Myocyte (in vitro differentiated cells): ENCODE data around the gene MAPKAPK5. TPM values are rescaled to one million over a fixed set of nuclear protein-coding genes. Genes with fewer than 3 reads are reported as not detected.

Source experiments
- microRNA-seq: library from miRNA; unstranded; fragments of <30 nt; microRNA quantifications from one replicate; pipeline ENCODE4, GENCODE V29; 2016
- total RNA-seq: library from RNA; depleted of rRNA; stranded (reverse); fragments of >200 nt; gene quantifications from 2 replicates; pipeline ENCODE4 v1.2.3, GENCODE V29; 2014

MAPKAPK5 gene
- total RNA-seq, 1 donor from 2014 or later, result 45.4 TPM

Small RNAs within 50 kb of the gene (microRNA-seq; reads per million reads assigned to microRNA genes)
- not detected for gene MIR6761

Other genes starting within 250 kb of the MAPKAPK5 start
- gene ATXN2, start 242.9 kb upstream of the MAPKAPK5 start, total RNA-seq, result 16.4 and 18.3 TPM in 2 replicates
- 17.7 and 20.4 TPM in 2 replicates for gene BRAP, start 156.3 kb upstream of the MAPKAPK5 start, total RNA-seq
- gene ACAD10, start 156.2 kb upstream of the MAPKAPK5 start, total RNA-seq, result 13.5 and 17.3 TPM in 2 replicates
- gene ALDH2, start 75.3 kb upstream of the MAPKAPK5 start, total RNA-seq, result 2.7 and 3.2 TPM in 2 replicates
- 10.9 and 11.4 TPM in 2 replicates for gene TMEM116, start 170.9 kb downstream of the MAPKAPK5 start, total RNA-seq
- gene ERP29, start 171.2 kb downstream of the MAPKAPK5 start, total RNA-seq, result 39.0 and 43.3 TPM in 2 replicates